GM21515 (cell line): Measurements from ENCODE around the gene ABAT.
"Not testable (repeated sequence)": the region's sequence is repeated elsewhere in the genome, so short reads cannot be mapped to it uniquely, and the experiment has no call there.

Experiments used
- ATAC-seq: cut with Tn5 transposase; IDR thresholded peaks from one replicate; pipeline ENCODE4 v1.9.1; 2021; ENCODE audit not compliant: unreplicated experiment

ABAT gene

GRCh38 chr16:8739151-8739550 is 64.7 kb downstream of the ABAT start:
- ATAC-seq: no peak

- ATAC-seq: no peak
These were observed 65.7 kb downstream of the ABAT start for GRCh38 chr16:8739989-8740704.

- ATAC-seq: no peak
These were observed 66.4 kb downstream of the ABAT start for GRCh38 chr16:8740775-8741355.

GRCh38 chr16:8741636-8742035 is 67.2 kb downstream of the ABAT start:
- no peak for ATAC-seq

GRCh38 chr16:8742068-8742467 is 67.7 kb downstream of the ABAT start:
- ATAC-seq: no peak

- not testable (repeated sequence) for ATAC-seq
These were observed 74.5 kb downstream of the ABAT start for GRCh38 chr16:8748944-8749343.

- no peak for ATAC-seq
These were observed 77.3 kb downstream of the ABAT start for GRCh38 chr16:8751481-8752311.

- no peak for ATAC-seq
These were observed 78.3 kb downstream of the ABAT start for GRCh38 chr16:8752706-8753105.

- no peak for ATAC-seq
These were observed 79.1 kb downstream of the ABAT start for GRCh38 chr16:8753416-8754054.

- ATAC-seq: no peak
These were observed 82.3 kb downstream of the ABAT start for GRCh38 chr16:8756755-8757154.

GRCh38 chr16:8758022-8758421 is 83.6 kb downstream of the ABAT start:
- ATAC-seq: no peak

GRCh38 chr16:8760021-8760420 is 85.6 kb downstream of the ABAT start:
- ATAC-seq: no peak

- no peak for ATAC-seq
These were observed 86.7 kb downstream of the ABAT start for GRCh38 chr16:8761078-8761477.

GRCh38 chr16:8762254-8762653 is 87.8 kb downstream of the ABAT start:
- ATAC-seq: no peak

GRCh38 chr16:8763083-8763482 is 88.7 kb downstream of the ABAT start:
- no peak for ATAC-seq

GRCh38 chr16:8763899-8764298 is 89.5 kb downstream of the ABAT start:
- ATAC-seq: no peak

GRCh38 chr16:8764525-8765250 is 90.3 kb downstream of the ABAT start:
- no peak for ATAC-seq

GRCh38 chr16:8767176-8767575 is 92.8 kb downstream of the ABAT start:
- no peak for ATAC-seq

- ATAC-seq: no peak
These were observed 93.9 kb downstream of the ABAT start for GRCh38 chr16:8768283-8768682.

- ATAC-seq: no peak
These were observed 94.3 kb downstream of the ABAT start for GRCh38 chr16:8768692-8769091.

GRCh38 chr16:8773537-8773936 is 99.1 kb downstream of the ABAT start:
- ATAC-seq: no peak
